Measurements from ENCODE around the gene BRINP2.
A peak's percentile ranks its signal among the peaks of the same experiment; 100 is the strongest.

The BRINP2 gene

GRCh38 chr1:177282976-177283375 lies 112.2 kb downstream of the BRINP2 start:
- TF ChIP-seq, protein P1, sequence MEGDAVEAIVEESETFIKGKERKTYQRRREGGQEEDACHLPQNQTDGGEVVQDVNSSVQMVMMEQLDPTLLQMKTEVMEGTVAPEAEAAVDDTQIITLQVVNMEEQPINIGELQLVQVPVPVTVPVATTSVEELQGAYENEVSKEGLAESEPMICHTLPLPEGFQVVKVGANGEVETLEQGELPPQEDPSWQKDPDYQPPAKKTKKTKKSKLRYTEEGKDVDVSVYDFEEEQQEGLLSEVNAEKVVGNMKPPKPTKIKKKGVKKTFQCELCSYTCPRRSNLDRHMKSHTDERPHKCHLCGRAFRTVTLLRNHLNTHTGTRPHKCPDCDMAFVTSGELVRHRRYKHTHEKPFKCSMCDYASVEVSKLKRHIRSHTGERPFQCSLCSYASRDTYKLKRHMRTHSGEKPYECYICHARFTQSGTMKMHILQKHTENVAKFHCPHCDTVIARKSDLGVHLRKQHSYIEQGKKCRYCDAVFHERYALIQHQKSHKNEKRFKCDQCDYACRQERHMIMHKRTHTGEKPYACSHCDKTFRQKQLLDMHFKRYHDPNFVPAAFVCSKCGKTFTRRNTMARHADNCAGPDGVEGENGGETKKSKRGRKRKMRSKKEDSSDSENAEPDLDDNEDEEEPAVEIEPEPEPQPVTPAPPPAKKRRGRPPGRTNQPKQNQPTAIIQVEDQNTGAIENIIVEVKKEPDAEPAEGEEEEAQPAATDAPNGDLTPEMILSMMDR (conservative IDR thresholded peaks at IDR 0.05; ENCODE audit: low read depth), result no peak
- ChIA-PET POLR2A (ENCODE audit: low non-redundant PET) (no interaction called here), CTCF (no interaction called here)
- no peak overlapping the region for H3K27ac ChIP-seq
- DNase-seq (ENCODE audit: low spot score), result no peak

GRCh38 chr1:177283380-177283779 lies 112.6 kb downstream of the BRINP2 start:
- CTCF ChIA-PET, result no interaction called here
- POLR2A ChIA-PET (ENCODE audit: low non-redundant PET), result no interaction called here
- TF ChIP-seq, protein P1 (conservative IDR thresholded peaks at IDR 0.05; ENCODE audit: low read depth), result no peak
- no peak overlapping the region for H3K27ac ChIP-seq
- no peak for DNase-seq (ENCODE audit: low spot score)

- DNase-seq (ENCODE audit: low spot score), result no peak
- no peak overlapping the region for H3K27ac ChIP-seq
- CTCF ChIA-PET, result no interaction called here
- POLR2A ChIA-PET (ENCODE audit: low non-redundant PET), result no interaction called here
- TF ChIP-seq, protein P1 (conservative IDR thresholded peaks at IDR 0.05; ENCODE audit: low read depth), result no peak
These were observed 115.6 kb downstream of the BRINP2 start for GRCh38 chr1:177286396-177286795.

- CTCF ChIA-PET, result no interaction called here
- POLR2A ChIA-PET (ENCODE audit: low non-redundant PET), result no interaction called here
- no peak for DNase-seq (ENCODE audit: low spot score)
- H3K27ac ChIP-seq, result no peak overlapping the region
- TF ChIP-seq, protein P1 (conservative IDR thresholded peaks at IDR 0.05; ENCODE audit: low read depth), result no peak
These were observed 116.5 kb downstream of the BRINP2 start for GRCh38 chr1:177287270-177287669.

- no peak overlapping the region for H3K27ac ChIP-seq
- CTCF ChIA-PET, result no interaction called here
- DNase-seq (ENCODE audit: low spot score), result no peak
- POLR2A ChIA-PET (ENCODE audit: low non-redundant PET), result no interaction called here
- TF ChIP-seq, protein P1 (conservative IDR thresholded peaks at IDR 0.05; ENCODE audit: low read depth), result no peak
These were observed 117.2 kb downstream of the BRINP2 start for GRCh38 chr1:177287994-177288393.

DNA sequence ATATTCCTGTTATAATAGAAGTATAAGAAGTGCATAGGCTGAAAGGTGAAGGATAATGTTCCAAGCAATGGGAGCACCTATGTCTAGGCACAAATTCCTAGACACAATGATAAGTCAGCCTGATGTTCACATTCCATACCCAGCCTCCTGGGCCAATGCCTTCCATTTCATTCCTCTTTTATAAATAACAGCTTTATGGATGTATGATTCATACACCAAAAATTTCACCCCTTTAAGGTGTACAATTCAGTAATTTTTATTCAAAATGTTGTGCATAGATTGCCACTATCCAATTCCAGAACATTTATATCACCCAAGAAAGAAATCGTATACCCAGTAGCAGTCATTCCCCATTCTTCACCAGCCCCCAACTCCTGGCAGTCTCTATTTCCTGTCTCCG lies 118.8 kb downstream of the BRINP2 start:
- ChIA-PET CTCF (no interaction called here), POLR2A (ENCODE audit: low non-redundant PET) (no interaction called here)
- H3K27ac ChIP-seq, result no peak overlapping the region
- peak; percentile 19 for DNase-seq (ENCODE audit: low spot score)
- TF ChIP-seq, protein P1 (conservative IDR thresholded peaks at IDR 0.05; ENCODE audit: low read depth), result no peak

GRCh38 chr1:177300431-177300830 lies 129.7 kb downstream of the BRINP2 start:
- DNase-seq (ENCODE audit: low spot score), result no peak
- POLR2A ChIA-PET (ENCODE audit: low non-redundant PET), result no interaction called here
- CTCF ChIA-PET, result no interaction called here
- no peak overlapping the region for H3K27ac ChIP-seq
- TF ChIP-seq, protein P1 (conservative IDR thresholded peaks at IDR 0.05; ENCODE audit: low read depth), result no peak
